ENCODE measurements around the gene FAR2. TPM values are rescaled to one million over a fixed set of nuclear protein-coding genes. Genes with fewer than 3 reads are reported as not detected.

FAR2 gene
- total RNA-seq, 1 donor from 2014 or later, result 3.8 TPM

DNA sequence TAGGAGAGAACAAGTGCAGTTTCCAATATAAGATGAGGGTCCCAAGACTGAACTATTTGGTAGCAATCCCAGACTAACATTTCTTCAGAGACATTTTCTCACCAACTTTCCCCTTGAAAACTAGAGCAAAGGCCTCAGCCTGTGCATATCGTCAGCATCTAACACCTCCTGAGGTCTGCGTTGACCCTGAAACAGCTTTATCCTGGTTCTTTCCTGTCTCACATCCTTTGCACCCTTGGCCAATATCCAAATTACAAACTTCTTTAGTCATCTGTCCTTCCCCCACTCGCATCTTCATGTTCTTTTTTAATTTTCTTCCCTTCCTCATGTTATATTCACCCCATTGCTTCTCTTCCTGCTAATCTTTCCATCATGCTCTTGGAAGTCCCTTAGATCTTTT, 83.0 kb downstream of the FAR2 start:
- no peaks in the 10 kb centered on the region for H3K4me1 Mint-ChIP-seq (ENCODE audit: low read depth)
- no peak overlapping the region for H3K27ac Mint-ChIP-seq
- no peak for DNase-seq (ENCODE audit: low spot score)
- H3K27me3 Mint-ChIP-seq (ENCODE audit: low read depth), result no peaks in the 10 kb centered on the region
- intact Hi-C loops (cut with micrococcal nuclease), result no loop called here
- no peaks in the 10 kb centered on the region for H3K9me3 Mint-ChIP-seq
- H3K36me3 Mint-ChIP-seq (ENCODE audit: low read depth), result no peaks in the 10 kb centered on the region
- H3K4me3 Mint-ChIP-seq (ENCODE audit: low read depth), result no peak overlapping the region

- H3K4me1 Mint-ChIP-seq (ENCODE audit: low read depth), result no peaks in the 10 kb centered on the region
- no peaks in the 10 kb centered on the region for H3K9me3 Mint-ChIP-seq
- no peak overlapping the region for H3K27ac Mint-ChIP-seq
- no peaks in the 10 kb centered on the region for H3K27me3 Mint-ChIP-seq (ENCODE audit: low read depth)
- no peaks in the 10 kb centered on the region for H3K36me3 Mint-ChIP-seq (ENCODE audit: low read depth)
- intact Hi-C loops (cut with micrococcal nuclease), result no loop called here
- DNase-seq (ENCODE audit: low spot score), result no peak
- no peak overlapping the region for H3K4me3 Mint-ChIP-seq (ENCODE audit: low read depth)
Measured at GRCh38 chr12:29234552-29234951, 85.5 kb downstream of the FAR2 start.

DNA sequence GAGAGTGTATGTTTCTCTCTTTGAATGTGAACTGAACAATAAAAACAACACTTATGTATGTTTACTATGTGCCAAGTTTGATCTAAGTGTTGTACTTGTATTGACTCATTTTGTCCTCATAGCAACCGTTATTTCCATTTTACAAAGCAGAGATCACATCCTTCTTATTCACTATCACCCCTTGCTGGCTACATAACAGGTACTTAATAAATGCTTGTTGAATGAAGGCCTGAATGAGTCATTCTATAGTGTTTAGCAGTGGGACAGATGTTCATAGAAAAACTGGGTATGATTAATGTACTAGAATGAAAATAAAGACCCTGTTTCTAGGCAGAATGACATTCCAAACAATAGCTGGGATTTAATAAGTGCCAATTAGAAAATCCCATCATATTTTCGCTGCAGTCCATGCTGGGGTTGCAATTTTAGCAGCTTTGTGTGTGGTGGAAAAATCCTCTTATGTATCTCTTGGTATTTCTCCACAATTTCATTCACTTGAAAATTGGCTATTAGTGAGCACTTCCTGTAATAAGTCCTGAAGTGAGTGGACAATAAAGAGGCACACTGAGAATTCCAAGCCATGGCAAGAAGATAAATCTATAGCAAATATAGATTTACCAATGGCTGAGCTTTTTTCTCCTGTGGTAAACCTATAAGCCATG, 86.0 kb downstream of the FAR2 start:
- DNase-seq (ENCODE audit: low spot score), result no peak
- H3K36me3 Mint-ChIP-seq (ENCODE audit: low read depth), result no peaks in the 10 kb centered on the region
- H3K27ac Mint-ChIP-seq, result no peak overlapping the region
- intact Hi-C loops (cut with micrococcal nuclease), result no loop called here
- H3K4me1 Mint-ChIP-seq (ENCODE audit: low read depth), result no peaks in the 10 kb centered on the region
- no peaks in the 10 kb centered on the region for H3K9me3 Mint-ChIP-seq
- no peaks in the 10 kb centered on the region for H3K27me3 Mint-ChIP-seq (ENCODE audit: low read depth)
- no peak overlapping the region for H3K4me3 Mint-ChIP-seq (ENCODE audit: low read depth)

- no peak overlapping the region for H3K27ac Mint-ChIP-seq
Measured at GRCh38 chr12:29238822-29239291, 89.8 kb downstream of the FAR2 start.

DNA sequence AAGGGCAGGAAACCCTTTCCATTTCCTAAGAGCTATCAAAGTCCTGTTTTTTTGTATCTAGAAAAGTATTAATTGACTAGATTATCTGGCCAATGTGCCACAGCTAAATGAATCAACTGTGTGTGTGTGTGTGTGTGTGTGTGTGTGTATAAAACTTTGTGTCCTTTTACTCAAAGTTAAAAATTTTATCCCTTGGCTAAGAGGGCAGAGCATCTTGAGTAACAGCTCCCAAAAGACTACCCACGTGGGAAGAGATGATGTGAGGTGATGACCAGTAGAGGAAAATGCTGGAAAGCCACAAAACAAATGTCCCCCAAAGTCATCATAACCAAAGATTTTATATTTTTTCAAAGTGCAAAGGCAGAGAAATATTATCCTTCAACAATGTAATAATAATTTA, 90.3 kb downstream of the FAR2 start:
- Mint-ChIP-seq H3K27ac (no peak overlapping the region), H3K4me3 (ENCODE audit: low read depth) (no peak overlapping the region), H3K4me1 (ENCODE audit: low read depth) (peaks cover 19% of the 10 kb centered on the region), H3K9me3 (no peaks in the 10 kb centered on the region), H3K36me3 (ENCODE audit: low read depth) (no peaks in the 10 kb centered on the region), H3K27me3 (ENCODE audit: low read depth) (peaks cover 2% of the 10 kb centered on the region)
- intact Hi-C loops (cut with micrococcal nuclease), result no loop called here
- no peak for DNase-seq (ENCODE audit: low spot score)

More at GRCh38 chr12:29238822-29239291, 89.8 kb downstream of the FAR2 start:
- H3K27me3 Mint-ChIP-seq (ENCODE audit: low read depth), result peaks cover 2% of the 10 kb centered on the region
- DNase-seq (ENCODE audit: low spot score), result no peak
- no peaks in the 10 kb centered on the region for H3K9me3 Mint-ChIP-seq
- intact Hi-C loops (cut with micrococcal nuclease), result no loop called here
- peaks cover 19% of the 10 kb centered on the region for H3K4me1 Mint-ChIP-seq (ENCODE audit: low read depth)
- H3K36me3 Mint-ChIP-seq (ENCODE audit: low read depth), result no peaks in the 10 kb centered on the region
- H3K4me3 Mint-ChIP-seq (ENCODE audit: low read depth), result no peak overlapping the region

GRCh38 chr12:29240441-29240840, 91.4 kb downstream of the FAR2 start:
- Mint-ChIP-seq H3K27me3 (ENCODE audit: low read depth) (peaks cover 2% of the 10 kb centered on the region), H3K4me1 (ENCODE audit: low read depth) (peaks cover 19% of the 10 kb centered on the region), H3K27ac (no peak overlapping the region), H3K9me3 (no peaks in the 10 kb centered on the region), H3K4me3 (ENCODE audit: low read depth) (no peak overlapping the region), H3K36me3 (ENCODE audit: low read depth) (no peaks in the 10 kb centered on the region)
- DNase-seq (ENCODE audit: low spot score), result no peak
- intact Hi-C loops (cut with micrococcal nuclease), result loop anchor here (5.0 kb wide), 1 partner anchor 138 kb away; no protein-coding TSS in a partner anchor

DNA sequence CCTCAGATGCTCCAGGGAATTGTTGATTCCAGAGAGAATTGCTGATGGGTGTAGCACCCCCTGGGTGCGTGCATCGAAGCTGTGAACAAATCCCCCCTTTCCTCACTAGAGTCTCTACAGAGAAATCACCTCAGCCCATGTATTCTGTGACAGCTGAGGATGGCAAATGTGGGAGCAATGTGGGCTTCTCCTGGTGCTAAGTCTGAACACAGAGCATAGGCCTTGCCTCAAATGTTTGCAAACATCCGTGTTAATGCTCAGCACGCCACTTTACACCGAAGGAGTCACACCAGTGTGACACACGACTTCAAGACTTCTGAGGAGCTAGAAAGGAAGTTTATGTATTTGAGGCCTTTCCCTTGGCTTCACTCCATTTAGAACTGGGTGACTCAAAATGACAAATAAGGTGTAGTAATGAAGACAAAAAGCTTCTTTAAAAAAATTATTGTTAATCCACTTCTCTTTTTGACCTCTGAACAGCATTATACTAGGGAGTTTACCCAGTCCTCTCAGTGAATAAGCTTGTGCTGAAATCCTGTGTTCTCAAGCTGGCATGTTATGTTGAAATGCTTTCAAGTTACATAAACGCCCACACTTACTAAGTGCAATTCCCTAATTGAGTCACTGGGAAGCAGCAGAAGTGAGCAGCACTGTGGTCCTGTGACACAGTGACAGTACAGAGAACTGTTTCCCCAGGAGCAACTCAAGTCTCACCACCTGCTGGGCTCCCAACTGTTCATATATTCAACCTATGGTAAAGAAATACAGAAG, 92.9 kb downstream of the FAR2 start:
- Mint-ChIP-seq H3K9me3 (no peaks in the 10 kb centered on the region), H3K4me3 (ENCODE audit: low read depth) (no peak overlapping the region), H3K27me3 (ENCODE audit: low read depth) (peaks cover 2% of the 10 kb centered on the region), H3K36me3 (ENCODE audit: low read depth) (no peaks in the 10 kb centered on the region), H3K4me1 (ENCODE audit: low read depth) (peaks cover 19% of the 10 kb centered on the region), H3K27ac (no peak overlapping the region)
- intact Hi-C loops (cut with micrococcal nuclease), result loop anchor here (5.0 kb wide), 1 partner anchor 140 kb away; no protein-coding TSS in a partner anchor
- no peak for DNase-seq (ENCODE audit: low spot score)

- H3K27me3 Mint-ChIP-seq (ENCODE audit: low read depth), result peaks cover 2% of the 10 kb centered on the region
- peaks cover 19% of the 10 kb centered on the region for H3K4me1 Mint-ChIP-seq (ENCODE audit: low read depth)
- no peak for DNase-seq (ENCODE audit: low spot score)
- no peaks in the 10 kb centered on the region for H3K9me3 Mint-ChIP-seq
- no peaks in the 10 kb centered on the region for H3K36me3 Mint-ChIP-seq (ENCODE audit: low read depth)
- no peak overlapping the region for H3K27ac Mint-ChIP-seq
- intact Hi-C loops (cut with micrococcal nuclease), result loop anchor here (5.0 kb wide), 1 partner anchor 141 kb away; no protein-coding TSS in a partner anchor
- no peak overlapping the region for H3K4me3 Mint-ChIP-seq (ENCODE audit: low read depth)
Measured at GRCh38 chr12:29242921-29243431, 93.9 kb downstream of the FAR2 start.

- DNase-seq (ENCODE audit: low spot score), result no peak
- no peak overlapping the region for H3K27ac Mint-ChIP-seq
- intact Hi-C loops (cut with micrococcal nuclease), result loop anchor here (5.0 kb wide), 1 partner anchor 142 kb away; no protein-coding TSS in a partner anchor
- no peak overlapping the region for H3K4me3 Mint-ChIP-seq (ENCODE audit: low read depth)
- H3K9me3 Mint-ChIP-seq, result no peaks in the 10 kb centered on the region
- peaks cover 19% of the 10 kb centered on the region for H3K4me1 Mint-ChIP-seq (ENCODE audit: low read depth)
- no peaks in the 10 kb centered on the region for H3K36me3 Mint-ChIP-seq (ENCODE audit: low read depth)
- H3K27me3 Mint-ChIP-seq (ENCODE audit: low read depth), result peaks cover 2% of the 10 kb centered on the region
Measured at GRCh38 chr12:29244159-29244765, 95.2 kb downstream of the FAR2 start.

GRCh38 chr12:29245246-29245645, 96.2 kb downstream of the FAR2 start:
- intact Hi-C loops (cut with micrococcal nuclease), result no loop called here
- Mint-ChIP-seq H3K27ac (no peak overlapping the region), H3K4me3 (ENCODE audit: low read depth) (no peak overlapping the region), H3K4me1 (ENCODE audit: low read depth) (peaks cover 19% of the 10 kb centered on the region), H3K36me3 (ENCODE audit: low read depth) (no peaks in the 10 kb centered on the region), H3K27me3 (ENCODE audit: low read depth) (peaks cover 2% of the 10 kb centered on the region), H3K9me3 (no peaks in the 10 kb centered on the region)
- DNase-seq (ENCODE audit: low spot score), result no peak

GRCh38 chr12:29249930-29250329, 100.9 kb downstream of the FAR2 start:
- H3K9me3 Mint-ChIP-seq, result no peaks in the 10 kb centered on the region
- no peaks in the 10 kb centered on the region for H3K4me1 Mint-ChIP-seq (ENCODE audit: low read depth)
- no peaks in the 10 kb centered on the region for H3K27me3 Mint-ChIP-seq (ENCODE audit: low read depth)
- no peak for DNase-seq (ENCODE audit: low spot score)
- no peaks in the 10 kb centered on the region for H3K36me3 Mint-ChIP-seq (ENCODE audit: low read depth)
- intact Hi-C loops (cut with micrococcal nuclease), result no loop called here
- no peak overlapping the region for H3K4me3 Mint-ChIP-seq (ENCODE audit: low read depth)
- no peak overlapping the region for H3K27ac Mint-ChIP-seq

DNA sequence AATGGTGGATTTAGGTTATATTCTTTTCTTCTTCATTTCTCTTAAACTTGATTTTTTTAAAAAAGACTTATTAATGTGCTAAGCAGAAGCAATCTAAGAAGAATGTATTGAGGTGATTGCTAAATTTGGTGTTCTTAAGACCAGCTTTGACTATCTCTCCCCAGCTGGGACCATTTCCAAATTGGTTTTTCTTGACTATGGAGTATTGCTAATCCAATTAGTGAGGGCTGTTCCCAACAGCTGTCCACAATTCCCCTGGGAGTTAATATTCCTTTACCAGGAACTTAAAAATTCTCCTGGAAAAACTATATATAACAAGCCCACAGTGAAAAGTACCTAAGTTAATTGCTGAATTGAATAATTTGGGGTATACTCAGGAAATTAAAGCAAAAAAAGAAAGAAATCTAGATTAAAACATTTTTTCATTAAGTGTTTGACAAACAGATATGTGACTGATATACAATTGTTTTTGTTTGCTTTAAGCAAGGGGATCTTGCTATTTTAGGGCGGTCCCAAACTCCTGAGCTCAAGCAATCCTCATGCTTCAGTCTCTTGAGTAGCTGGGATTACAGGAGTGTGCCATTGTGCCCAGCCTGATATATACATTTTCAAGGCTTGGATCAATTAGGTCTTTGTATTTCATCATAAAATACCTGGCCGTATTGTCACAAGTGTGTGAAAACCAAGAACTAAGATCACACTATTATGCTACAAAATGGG, 105.0 kb downstream of the FAR2 start:
- H3K36me3 Mint-ChIP-seq (ENCODE audit: low read depth), result no peaks in the 10 kb centered on the region
- no peaks in the 10 kb centered on the region for H3K27me3 Mint-ChIP-seq (ENCODE audit: low read depth)
- H3K9me3 Mint-ChIP-seq, result no peaks in the 10 kb centered on the region
- no peak overlapping the region for H3K4me3 Mint-ChIP-seq (ENCODE audit: low read depth)
- DNase-seq (ENCODE audit: low spot score), result no peak
- no peak overlapping the region for H3K27ac Mint-ChIP-seq
- H3K4me1 Mint-ChIP-seq (ENCODE audit: low read depth), result no peaks in the 10 kb centered on the region
- intact Hi-C loops (cut with micrococcal nuclease), result no loop called here
